Neural cell (in vitro differentiated cells): ENCODE data around the gene CHRNA4. TPM values are rescaled to one million over a fixed set of nuclear protein-coding genes. Genes with fewer than 3 reads are reported as not detected.
"Not testable (repeated sequence)": the region's sequence is repeated elsewhere in the genome, so short reads cannot be mapped to it uniquely, and the experiment has no call there.

Experiments used
- H2AFZ ChIP-seq: fragments of 200-600, 300-800 bp; sonication (generic), shearing (Covaris generic); 2 replicates; pipeline ENCODE4 v1.6.0; 2014; ENCODE audit warnings: low read depth, mild to moderate bottlenecking, antibody characterized with exemption, low read length, moderate library complexity
- H3F3A ChIP-seq: fragments of 200-600 bp; shearing (Covaris generic); 2 replicates; pipeline ENCODE4 v1.6.1; 2016; ENCODE audit warnings: mild to moderate bottlenecking, moderate library complexity, mixed read lengths, antibody characterized with exemption, low read length; ENCODE audit not compliant: insufficient read depth, poor library complexity, severe bottlenecking
- H3K27ac ChIP-seq: fragments of 200-600, 300-800 bp; sonication (generic), shearing (Covaris generic); 2 replicates; pipeline ENCODE4 v1.5.1; 2014; ENCODE audit warnings: mild to moderate bottlenecking, low read length, moderate library complexity
- H3K27me3 ChIP-seq: fragments of 300-800, 200-600 bp; sonication (generic), shearing (Covaris generic); 2 replicates; pipeline ENCODE4 v1.6.0; 2014; ENCODE audit warnings: mild to moderate bottlenecking, low read depth, low read length, moderate library complexity; ENCODE audit not compliant: insufficient read depth
- H3K36me3 ChIP-seq: fragments of 300-800, 200-600 bp; sonication (generic), shearing (Covaris generic); 2 replicates; pipeline ENCODE4 v1.5.1; 2014; ENCODE audit warnings: mild to moderate bottlenecking, antibody characterized with exemption, low read length, moderate library complexity; ENCODE audit not compliant: insufficient read depth
- H3K4me2 ChIP-seq: fragments of 300-800, 200-600 bp; sonication (generic), shearing (Covaris generic); 2 replicates; pipeline ENCODE4 v1.6.0; 2014; ENCODE audit warnings: mild to moderate bottlenecking, low read length
- H3K4me3 ChIP-seq: fragments of 300-800, 200-600 bp; sonication (generic), shearing (Covaris generic); 2 replicates; pipeline ENCODE4 v1.5.1; 2014; ENCODE audit warnings: mild to moderate bottlenecking, low read length, moderate library complexity
- H3K79me2 ChIP-seq: fragments of 200-600 bp; shearing (Covaris generic); replicated peaks from 2 replicates; pipeline ENCODE4 v1.6.0; 2014; ENCODE audit warnings: mild to moderate bottlenecking, low read length, moderate library complexity; ENCODE audit not compliant: insufficient read depth
- H3K9ac ChIP-seq: fragments of 300-800, 200-600 bp; sonication (generic), shearing (Covaris generic); 2 replicates; pipeline ENCODE4 v1.6.1; 2016; ENCODE audit warnings: mild to moderate bottlenecking, low read length, mixed read lengths
- H3K9me2 ChIP-seq: fragments of 200-600 bp; shearing (Covaris generic); 2 replicates; pipeline ENCODE4 v1.6.1; 2016; ENCODE audit warnings: mild to moderate bottlenecking, low read length, mixed read lengths; ENCODE audit not compliant: insufficient read depth
- H3K9me3 ChIP-seq: fragments of 200-600, 300-800 bp; sonication (generic), shearing (Covaris generic); 2 replicates; pipeline ENCODE4 v1.6.1; 2016; ENCODE audit warnings: mild to moderate bottlenecking, mixed run types, low read length, moderate library complexity, mixed read lengths
- H4K20me1 ChIP-seq: fragments of 200-600 bp; shearing (Covaris generic); 2 replicates; pipeline ENCODE4 v1.6.1; 2016; ENCODE audit warnings: mild to moderate bottlenecking, mixed run types; ENCODE audit not compliant: insufficient read depth
- EP300 ChIP-seq: fragments of 450-650 bp; conservative IDR thresholded peaks from 2 replicates; pipeline ENCODE4 v1.6.1; 2014; ENCODE audit warnings: antibody characterized with exemption, mild to moderate bottlenecking, moderate library complexity; ENCODE audit not compliant: poor library complexity, severe bottlenecking
- EZH2 ChIP-seq: fragments of 200-600, 300-800 bp; shearing (Covaris generic), sonication (generic); IDR thresholded peaks from 2 replicates; pipeline ENCODE4 v1.6.1; 2014; ENCODE audit warnings: antibody characterized with exemption, low read length, borderline replicate concordance, mild to moderate bottlenecking; ENCODE audit not compliant: insufficient read depth, poor library complexity, severe bottlenecking
- MXI1 ChIP-seq: fragments of 450-650 bp; conservative IDR thresholded peaks from 2 replicates; pipeline ENCODE4 v1.6.1; 2014; ENCODE audit warnings: antibody characterized with exemption, mild to moderate bottlenecking; ENCODE audit not compliant: poor library complexity, severe bottlenecking
- POLR2AphosphoS5 ChIP-seq: IDR thresholded peaks from 2 replicates; pipeline ENCODE4 v1.6.1; 2012
- RAD21 ChIP-seq: fragments of 450-650 bp; conservative IDR thresholded peaks from 2 replicates; pipeline ENCODE4 v1.6.1; 2014; ENCODE audit warnings: antibody characterized with exemption, mild to moderate bottlenecking, moderate library complexity
- SMC3 ChIP-seq: fragments of 450-650 bp; conservative IDR thresholded peaks from 2 replicates; pipeline ENCODE4 v1.6.1; 2014; ENCODE audit warnings: antibody characterized with exemption, mild to moderate bottlenecking, moderate library complexity; ENCODE audit not compliant: poor library complexity
- TAF1 ChIP-seq: IDR thresholded peaks from 2 replicates; pipeline ENCODE4 v1.6.1; 2012; ENCODE audit warnings: low read depth
- polyA plus RNA-seq: library from polyadenylated mRNA; depleted of rRNA; stranded (reverse); fragments of >200 nt; gene quantifications from 2 replicates; pipeline ENCODE4 v1.2.3, GENCODE V29; 2014
- TF ChIP-seq, protein P1 (sequence below): fragments of 450-650 bp; IDR thresholded peaks from 2 replicates; pipeline ENCODE4 v1.5.1; 2014; ENCODE audit warnings: antibody characterized with exemption, mild to moderate bottlenecking, moderate library complexity; ENCODE audit not compliant: poor library complexity, severe bottlenecking
- TF ChIP-seq, protein P2 (sequence below): IDR thresholded peaks from 2 replicates; pipeline ENCODE4 v1.6.1; 2012; ENCODE audit warnings: borderline replicate concordance

The CHRNA4 gene
- polyA plus RNA-seq, 1 donor from 2014 or later, result 6.8 TPM

DNA sequence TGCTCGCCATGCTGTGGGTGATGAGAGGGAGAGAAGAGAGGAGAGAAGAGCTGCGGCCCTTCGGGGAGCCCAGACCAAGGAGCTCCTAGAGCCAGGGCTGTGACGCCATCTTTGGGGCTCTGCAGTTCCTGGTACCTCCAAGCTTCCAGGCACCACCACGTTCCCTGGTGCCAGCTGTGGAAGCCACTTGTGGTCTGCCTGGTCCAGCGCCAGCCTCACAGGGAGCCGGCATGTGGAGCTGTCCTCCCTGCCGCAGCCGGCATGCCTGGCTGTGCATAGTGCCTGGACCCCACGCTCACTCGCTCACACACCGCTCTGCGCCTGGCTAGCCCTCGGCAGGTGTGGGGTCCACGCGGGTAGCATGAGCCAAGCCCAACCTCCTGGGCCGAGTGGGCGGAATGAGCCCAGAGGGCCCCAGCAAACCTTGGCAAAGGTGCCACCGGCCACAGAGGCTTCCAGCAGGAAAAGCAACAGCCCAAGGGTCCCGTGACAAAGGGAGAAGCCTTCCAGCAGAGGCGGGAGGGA is 19.3 kb upstream of the CHRNA4 start:
- no peaks in the 10 kb centered on the region for H3K9me3 ChIP-seq
- no peak overlapping the region for H3K4me3 ChIP-seq
- H3K9me2 ChIP-seq, result no peaks in the 10 kb centered on the region
- no peaks in the 10 kb centered on the region for H3K79me2 ChIP-seq
- H2AFZ ChIP-seq, result no peak overlapping the region
- no peaks in the 10 kb centered on the region for H3K36me3 ChIP-seq
- no peaks in the 10 kb centered on the region for H3K27me3 ChIP-seq
- H3K4me2 ChIP-seq, result no peak overlapping the region
- no peaks in the 10 kb centered on the region for H3F3A ChIP-seq
- H3K27ac ChIP-seq, result no peak overlapping the region
- H4K20me1 ChIP-seq, result no peaks in the 10 kb centered on the region
- TF ChIP-seq POLR2AphosphoS5 (no peak), MXI1 (no peak), EZH2 (no peak), SMC3 (no peak), TAF1 (no peak), EP300 (no peak), RAD21 (no peak)
- TF ChIP-seq, protein P1, sequence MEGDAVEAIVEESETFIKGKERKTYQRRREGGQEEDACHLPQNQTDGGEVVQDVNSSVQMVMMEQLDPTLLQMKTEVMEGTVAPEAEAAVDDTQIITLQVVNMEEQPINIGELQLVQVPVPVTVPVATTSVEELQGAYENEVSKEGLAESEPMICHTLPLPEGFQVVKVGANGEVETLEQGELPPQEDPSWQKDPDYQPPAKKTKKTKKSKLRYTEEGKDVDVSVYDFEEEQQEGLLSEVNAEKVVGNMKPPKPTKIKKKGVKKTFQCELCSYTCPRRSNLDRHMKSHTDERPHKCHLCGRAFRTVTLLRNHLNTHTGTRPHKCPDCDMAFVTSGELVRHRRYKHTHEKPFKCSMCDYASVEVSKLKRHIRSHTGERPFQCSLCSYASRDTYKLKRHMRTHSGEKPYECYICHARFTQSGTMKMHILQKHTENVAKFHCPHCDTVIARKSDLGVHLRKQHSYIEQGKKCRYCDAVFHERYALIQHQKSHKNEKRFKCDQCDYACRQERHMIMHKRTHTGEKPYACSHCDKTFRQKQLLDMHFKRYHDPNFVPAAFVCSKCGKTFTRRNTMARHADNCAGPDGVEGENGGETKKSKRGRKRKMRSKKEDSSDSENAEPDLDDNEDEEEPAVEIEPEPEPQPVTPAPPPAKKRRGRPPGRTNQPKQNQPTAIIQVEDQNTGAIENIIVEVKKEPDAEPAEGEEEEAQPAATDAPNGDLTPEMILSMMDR, result no peak
- TF ChIP-seq, protein P2, sequence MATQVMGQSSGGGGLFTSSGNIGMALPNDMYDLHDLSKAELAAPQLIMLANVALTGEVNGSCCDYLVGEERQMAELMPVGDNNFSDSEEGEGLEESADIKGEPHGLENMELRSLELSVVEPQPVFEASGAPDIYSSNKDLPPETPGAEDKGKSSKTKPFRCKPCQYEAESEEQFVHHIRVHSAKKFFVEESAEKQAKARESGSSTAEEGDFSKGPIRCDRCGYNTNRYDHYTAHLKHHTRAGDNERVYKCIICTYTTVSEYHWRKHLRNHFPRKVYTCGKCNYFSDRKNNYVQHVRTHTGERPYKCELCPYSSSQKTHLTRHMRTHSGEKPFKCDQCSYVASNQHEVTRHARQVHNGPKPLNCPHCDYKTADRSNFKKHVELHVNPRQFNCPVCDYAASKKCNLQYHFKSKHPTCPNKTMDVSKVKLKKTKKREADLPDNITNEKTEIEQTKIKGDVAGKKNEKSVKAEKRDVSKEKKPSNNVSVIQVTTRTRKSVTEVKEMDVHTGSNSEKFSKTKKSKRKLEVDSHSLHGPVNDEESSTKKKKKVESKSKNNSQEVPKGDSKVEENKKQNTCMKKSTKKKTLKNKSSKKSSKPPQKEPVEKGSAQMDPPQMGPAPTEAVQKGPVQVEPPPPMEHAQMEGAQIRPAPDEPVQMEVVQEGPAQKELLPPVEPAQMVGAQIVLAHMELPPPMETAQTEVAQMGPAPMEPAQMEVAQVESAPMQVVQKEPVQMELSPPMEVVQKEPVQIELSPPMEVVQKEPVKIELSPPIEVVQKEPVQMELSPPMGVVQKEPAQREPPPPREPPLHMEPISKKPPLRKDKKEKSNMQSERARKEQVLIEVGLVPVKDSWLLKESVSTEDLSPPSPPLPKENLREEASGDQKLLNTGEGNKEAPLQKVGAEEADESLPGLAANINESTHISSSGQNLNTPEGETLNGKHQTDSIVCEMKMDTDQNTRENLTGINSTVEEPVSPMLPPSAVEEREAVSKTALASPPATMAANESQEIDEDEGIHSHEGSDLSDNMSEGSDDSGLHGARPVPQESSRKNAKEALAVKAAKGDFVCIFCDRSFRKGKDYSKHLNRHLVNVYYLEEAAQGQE, result no peak
- no peak overlapping the region for H3K9ac ChIP-seq

DNA sequence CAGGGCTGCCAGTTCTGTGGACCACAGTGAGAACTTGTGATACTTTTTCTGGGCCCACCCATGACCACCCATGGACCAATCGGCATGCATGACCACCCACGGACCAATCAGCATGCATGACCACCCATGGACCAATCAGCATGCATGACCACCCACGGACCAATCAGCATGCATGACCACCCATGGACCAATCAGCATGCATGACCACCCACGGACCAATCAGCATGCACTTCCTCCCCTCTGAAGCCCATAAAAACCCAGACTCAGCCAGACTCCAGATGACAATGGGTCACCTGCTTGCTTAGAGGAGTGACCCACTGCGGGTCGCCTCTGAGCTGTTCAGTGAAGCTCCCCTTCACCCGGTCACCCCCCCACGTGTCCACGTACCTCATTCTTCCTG is 18.7 kb upstream of the CHRNA4 start:
- H3K27ac ChIP-seq, H3K4me2 ChIP-seq, H3K36me3 ChIP-seq, H3K9me2 ChIP-seq, H2AFZ ChIP-seq, H3K4me3 ChIP-seq, H3K9me3 ChIP-seq, H3F3A ChIP-seq, H4K20me1 ChIP-seq, H3K27me3 ChIP-seq, H3K79me2 ChIP-seq, H3K9ac ChIP-seq: not testable (repeated sequence)

DNA sequence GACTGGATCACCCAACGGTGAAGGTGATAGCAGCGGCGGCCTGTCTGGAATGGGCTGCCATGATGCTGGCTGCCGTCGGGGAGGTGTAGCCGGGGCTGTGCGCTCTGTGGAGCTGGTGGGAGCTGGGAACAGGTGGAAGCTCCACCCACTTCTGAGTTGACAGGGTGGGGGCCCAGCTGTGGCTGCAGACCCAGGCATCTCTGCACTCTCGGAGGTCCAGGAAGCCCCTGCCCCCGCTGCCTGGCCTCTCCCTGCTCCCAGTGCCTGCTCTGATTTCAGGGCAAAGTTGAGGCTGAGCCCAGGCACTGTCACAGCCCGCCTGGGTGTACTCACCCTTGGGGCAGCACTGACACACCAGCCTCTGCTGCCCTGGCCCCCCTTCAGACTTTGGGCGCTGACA is 18.1 kb upstream of the CHRNA4 start:
- TF ChIP-seq MXI1 (no peak), POLR2AphosphoS5 (no peak), RAD21 (no peak), SMC3 (no peak), EP300 (no peak), TAF1 (no peak), EZH2 (no peak)
- TF ChIP-seq, protein P2, result no peak
- TF ChIP-seq, protein P1, result no peak
- Histone ChIP-seq H3K4me2 (no peak overlapping the region), H3K9ac (no peak overlapping the region), H2AFZ (no peak overlapping the region), H3K9me3 (no peaks in the 10 kb centered on the region), H4K20me1 (no peaks in the 10 kb centered on the region), H3K9me2 (no peaks in the 10 kb centered on the region), H3F3A (no peaks in the 10 kb centered on the region), H3K27ac (peak overlapping the region; percentile 82), H3K79me2 (no peaks in the 10 kb centered on the region), H3K27me3 (no peaks in the 10 kb centered on the region), H3K36me3 (no peaks in the 10 kb centered on the region), H3K4me3 (no peak overlapping the region)
